Stomach smooth muscle (tissue), 2 donors: ENCODE data around the gene PDCD5.
"Not testable (repeated sequence)": the region's sequence is repeated elsewhere in the genome, so short reads cannot be mapped to it uniquely, and the experiment has no call there.

Experiments used
- H3K27ac ChIP-seq: one replicate; pipeline ENCODE4 v1.7.0; 2013; ENCODE audit warnings: mild to moderate bottlenecking, low read length, inconsistent platforms
- H3K27me3 ChIP-seq, 2 donors: one replicate each; pipeline ENCODE4 v1.7.0; 2013; ENCODE audit warnings: low read length in 2 of 2; ENCODE audit not compliant: insufficient read depth in 2 of 2, control insufficient read depth in 1 of 2
- H3K36me3 ChIP-seq, 2 donors: one replicate each; pipeline ENCODE4 v1.7.0; 2013; ENCODE audit warnings: low read length in 2 of 2; ENCODE audit not compliant: control insufficient read depth in 2 of 2, insufficient read depth in 2 of 2
- H3K4me1 ChIP-seq: one replicate; pipeline ENCODE4 v1.7.0; 2013; ENCODE audit warnings: low read length; ENCODE audit not compliant: control insufficient read depth, insufficient read depth
- H3K4me3 ChIP-seq, 2 donors: one replicate each; pipeline ENCODE4 v1.7.0; 2013; ENCODE audit warnings: low read length in 2 of 2
- H3K9ac ChIP-seq, 2 donors: one replicate each; pipeline ENCODE4 v1.7.0; 2013; ENCODE audit warnings: low read length in 2 of 2, mild to moderate bottlenecking in 1 of 2
- H3K9me3 ChIP-seq, 2 donors: one replicate each; pipeline ENCODE4 v1.7.0; 2013; ENCODE audit warnings: low read length in 2 of 2; ENCODE audit not compliant: control insufficient read depth in 2 of 2
- donor health status: healthy.
- donor health status: Pancreatic carcinoma.

PDCD5 gene

GRCh38 chr19:32555786-32556185, 25.2 kb upstream of the PDCD5 start:
- Histone ChIP-seq H3K4me1 (no peaks in the 10 kb centered on the region), H3K9ac (no peak overlapping the region), H3K27ac (no peak overlapping the region), H3K36me3 (no peaks in the 10 kb centered on the region), H3K9me3 (no peaks in the 10 kb centered on the region), H3K4me3 (no peak overlapping the region), H3K27me3 (peaks cover 0 to 3% of the 10 kb centered on the region in 2 donors)

- no peaks in the 10 kb centered on the region for H3K4me1 ChIP-seq
- H3K27me3 ChIP-seq = peaks cover 0 to 3% of the 10 kb centered on the region in 2 donors
- no peaks in the 10 kb centered on the region for H3K36me3 ChIP-seq
- H3K9me3 ChIP-seq = no peaks in the 10 kb centered on the region
- no peak overlapping the region for H3K9ac ChIP-seq
- H3K27ac ChIP-seq = no peak overlapping the region
- no peak overlapping the region for H3K4me3 ChIP-seq
These were observed 22.3 kb upstream of the PDCD5 start for GRCh38 chr19:32558607-32559228.

GRCh38 chr19:32563761-32564160, 17.2 kb upstream of the PDCD5 start:
- Histone ChIP-seq H3K4me3 (no peak overlapping the region), H3K4me1 (no peaks in the 10 kb centered on the region), H3K27ac (no peak overlapping the region), H3K9me3 (no peaks in the 10 kb centered on the region), H3K36me3 (no peaks in the 10 kb centered on the region), H3K27me3 (peaks cover 0 to 7% of the 10 kb centered on the region in 2 donors), H3K9ac (no peak overlapping the region)

DNA sequence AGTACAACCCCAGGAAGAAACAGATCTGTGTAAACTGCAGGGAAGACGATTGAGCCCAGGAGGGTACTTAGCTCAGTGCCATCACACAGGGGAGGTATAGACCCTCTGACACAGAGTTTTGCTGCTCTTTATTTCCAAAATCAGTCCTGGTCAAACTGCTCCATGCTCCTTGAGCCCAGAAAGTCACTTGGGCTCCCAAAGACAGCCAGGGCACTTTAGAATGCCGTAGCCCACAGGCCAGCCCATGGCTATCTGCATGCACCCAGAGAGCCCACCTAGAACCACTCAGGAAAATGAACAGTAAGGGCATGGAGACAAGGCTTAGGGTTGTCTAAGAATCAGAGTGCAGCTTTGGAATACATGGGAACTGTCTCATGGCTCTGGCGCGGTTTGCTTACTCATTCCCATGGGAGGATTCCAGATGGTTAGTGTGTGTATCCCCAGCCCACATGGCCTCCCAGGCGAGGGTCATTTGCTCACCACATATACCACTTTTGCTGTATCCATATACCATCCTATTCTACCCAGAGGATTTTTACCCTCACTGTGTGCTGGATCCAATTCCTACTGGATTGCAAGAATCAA, 14.7 kb upstream of the PDCD5 start:
- no peak overlapping the region for H3K9ac ChIP-seq
- H3K4me3 ChIP-seq = no peak overlapping the region
- no peak overlapping the region for H3K27ac ChIP-seq
- peaks cover 0 to 11% of the 10 kb centered on the region in 2 donors for H3K27me3 ChIP-seq
- H3K4me1 ChIP-seq = no peaks in the 10 kb centered on the region
- H3K36me3 ChIP-seq = no peaks in the 10 kb centered on the region
- H3K9me3 ChIP-seq = no peaks in the 10 kb centered on the region

- Histone ChIP-seq H3K4me1 (no peaks in the 10 kb centered on the region), H3K27me3 (peaks cover 0 to 11% of the 10 kb centered on the region in 2 donors), H3K27ac (no peak overlapping the region), H3K9me3 (no peaks in the 10 kb centered on the region), H3K36me3 (no peaks in the 10 kb centered on the region), H3K9ac (no peak overlapping the region), H3K4me3 (no peak overlapping the region)
These were observed 13.5 kb upstream of the PDCD5 start for GRCh38 chr19:32567486-32567885.

GRCh38 chr19:32570081-32570785, 10.8 kb upstream of the PDCD5 start:
- H3K9ac ChIP-seq = no peak overlapping the region
- no peaks in the 10 kb centered on the region for H3K36me3 ChIP-seq
- H3K4me1 ChIP-seq = no peaks in the 10 kb centered on the region
- H3K27ac ChIP-seq = no peak overlapping the region
- H3K9me3 ChIP-seq = no peaks in the 10 kb centered on the region
- H3K27me3 ChIP-seq = peaks cover 0 to 11% of the 10 kb centered on the region in 2 donors
- H3K4me3 ChIP-seq = no peak overlapping the region

- H3K9me3 ChIP-seq = not testable (repeated sequence)
These were observed 9.4 kb upstream of the PDCD5 start for GRCh38 chr19:32571471-32572075.

DNA sequence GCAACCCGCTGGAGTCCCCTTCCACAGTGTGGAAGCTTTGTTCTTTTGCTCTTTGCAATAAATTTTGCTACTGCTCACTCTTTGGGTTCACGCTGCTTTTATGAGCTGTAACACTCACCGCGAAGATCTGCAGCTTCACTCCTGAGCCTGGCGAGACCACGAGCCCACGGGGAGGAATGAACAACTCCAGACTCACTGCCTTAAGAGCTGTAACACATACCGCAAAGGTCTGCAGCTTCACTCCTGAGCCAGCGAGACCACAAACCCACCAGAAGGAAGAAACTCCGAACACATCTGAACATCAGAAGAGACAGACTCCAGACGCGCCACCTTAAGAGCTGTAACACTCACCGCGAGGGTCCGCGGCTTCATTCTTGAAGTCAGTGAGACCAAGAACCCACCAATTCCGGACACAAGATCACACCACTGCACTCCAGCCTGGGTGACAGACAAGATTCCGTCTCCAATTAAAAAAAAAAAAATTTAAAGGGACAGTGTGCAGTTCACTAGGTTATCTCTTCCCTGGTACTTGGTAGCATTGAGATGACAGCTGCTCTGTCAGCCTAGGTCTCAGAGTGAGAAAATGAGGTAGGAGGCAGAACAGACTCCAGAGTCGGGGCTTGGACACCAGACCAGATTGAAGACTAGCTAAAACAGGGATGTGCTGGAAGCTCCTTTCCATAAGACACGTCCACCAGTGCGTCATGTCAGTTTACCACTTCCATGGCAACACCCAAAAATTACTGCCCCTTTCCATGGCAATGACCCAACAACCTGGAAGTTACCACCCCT, 8.1 kb upstream of the PDCD5 start:
- H3K4me1 ChIP-seq, H3K4me3 ChIP-seq: not testable (repeated sequence)

More at GRCh38 chr19:32571471-32572075, 9.4 kb upstream of the PDCD5 start:
- H3K27me3 ChIP-seq, H3K27ac ChIP-seq, H3K4me1 ChIP-seq, H3K4me3 ChIP-seq, H3K9ac ChIP-seq, H3K36me3 ChIP-seq: not testable (repeated sequence)

GRCh38 chr19:32573492-32573794, 7.5 kb upstream of the PDCD5 start:
- Histone ChIP-seq H3K36me3 (no peaks in the 10 kb centered on the region), H3K4me3 (no peak overlapping the region), H3K4me1 (no peaks in the 10 kb centered on the region), H3K9ac (no peak overlapping the region), H3K9me3 (no peaks in the 10 kb centered on the region), H3K27me3 (peaks cover 0 to 4% of the 10 kb centered on the region in 2 donors), H3K27ac (no peak overlapping the region)

More for the DNA sequence above, 8.1 kb upstream of the PDCD5 start:
- not testable (repeated sequence) for H3K9me3 ChIP-seq, H3K36me3 ChIP-seq, H3K27me3 ChIP-seq, H3K27ac ChIP-seq, H3K9ac ChIP-seq

DNA sequence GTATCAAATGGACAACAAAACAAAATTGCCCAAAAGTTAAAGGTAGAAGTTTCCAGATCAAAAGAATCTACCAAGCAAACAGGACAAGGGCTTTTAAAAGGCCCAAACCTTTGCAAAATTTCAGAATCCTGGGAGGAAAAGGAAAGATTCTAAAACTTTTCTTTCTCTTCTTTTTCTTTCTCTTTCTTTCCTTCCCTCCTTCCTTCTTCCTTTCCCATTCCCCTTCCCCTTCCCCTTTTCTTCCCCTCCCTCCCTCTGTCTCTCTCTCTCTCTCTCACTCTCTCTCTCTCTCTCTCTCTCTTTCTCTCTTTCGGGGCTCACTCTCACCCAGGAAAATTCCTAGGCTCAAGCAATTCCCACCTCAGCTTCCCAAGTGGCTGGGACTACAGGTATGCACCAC, 4.2 kb upstream of the PDCD5 start:
- Histone ChIP-seq H3K9ac (no peak overlapping the region), H3K27ac (no peak overlapping the region), H3K27me3 (no peaks in the 10 kb centered on the region), H3K4me1 (peaks cover 4% of the 10 kb centered on the region), H3K36me3 (no peaks in the 10 kb centered on the region), H3K9me3 (no peaks in the 10 kb centered on the region), H3K4me3 (no peak overlapping the region)
